BLaER1 (cell line): ENCODE data around the gene MIB1.

Source experiments
- H3K27ac ChIP-seq: shearing (Covaris generic); formaldehyde crosslinking; 2 replicates; pipeline ENCODE4 v1.8.1; 2022
- H3K27me3 ChIP-seq: shearing (Covaris generic); formaldehyde crosslinking; 2 replicates; pipeline ENCODE4 v1.8.1; 2022
- H3K36me3 ChIP-seq: shearing (Covaris generic); formaldehyde crosslinking; 2 replicates; pipeline ENCODE4 v1.8.1; 2022
- H3K4me1 ChIP-seq: shearing (Covaris generic); formaldehyde crosslinking; 2 replicates; pipeline ENCODE4 v1.8.1; 2022
- H3K4me2 ChIP-seq: shearing (Covaris generic); formaldehyde crosslinking; 2 replicates; pipeline ENCODE4 v1.8.1; 2022
- H3K4me3 ChIP-seq: shearing (Covaris generic); formaldehyde crosslinking; 2 replicates; pipeline ENCODE4 v1.8.1; 2022
- H3K9ac ChIP-seq: shearing (Covaris generic); formaldehyde crosslinking; 2 replicates; pipeline ENCODE4 v1.8.1; 2022
- H3K9me3 ChIP-seq: shearing (Covaris generic); formaldehyde crosslinking; 2 replicates; pipeline ENCODE4 v1.8.1; 2022
- H4K20me1 ChIP-seq: shearing (Covaris generic); formaldehyde crosslinking; 2 replicates; pipeline ENCODE4 v1.8.1; 2022
- Cebpa-rat ChIP-seq: shearing (Covaris generic); IDR thresholded peaks from 2 replicates; pipeline ENCODE4 v1.8.1; 2022

MIB1 gene

DNA sequence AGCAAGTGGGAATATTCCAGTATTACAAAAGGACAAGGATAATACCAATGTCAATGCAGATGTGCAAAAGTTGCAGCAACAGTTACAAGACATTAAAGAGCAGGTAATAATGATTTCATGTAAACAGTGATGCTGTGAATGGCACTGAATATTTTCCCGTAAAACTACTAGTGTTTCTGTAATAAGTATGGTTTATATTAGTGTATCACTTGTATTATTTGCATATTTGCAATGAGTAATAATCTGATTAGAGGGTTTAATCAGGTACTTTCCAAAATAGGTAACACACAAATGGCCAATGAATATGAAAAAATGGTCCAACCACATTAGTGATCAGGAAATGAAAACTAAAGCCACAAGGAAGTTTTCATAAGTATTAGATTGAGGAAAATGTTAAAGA lies 118.0 kb downstream of the MIB1 start:
- Histone ChIP-seq H3K4me3 (no peak overlapping the region), H3K27ac (no peak overlapping the region), H3K9me3 (peaks cover 6% of the 10 kb centered on the region; the same call in 1 of the 2 replicates), H4K20me1 (no peaks in the 10 kb centered on the region), H3K9ac (no peak overlapping the region), H3K27me3 (no peaks in the 10 kb centered on the region), H3K4me1 (peaks cover 3% of the 10 kb centered on the region), H3K36me3 (peaks cover 84% of the 10 kb centered on the region), H3K4me2 (no peak overlapping the region)
- no peak for TF ChIP-seq Cebpa-rat

DNA sequence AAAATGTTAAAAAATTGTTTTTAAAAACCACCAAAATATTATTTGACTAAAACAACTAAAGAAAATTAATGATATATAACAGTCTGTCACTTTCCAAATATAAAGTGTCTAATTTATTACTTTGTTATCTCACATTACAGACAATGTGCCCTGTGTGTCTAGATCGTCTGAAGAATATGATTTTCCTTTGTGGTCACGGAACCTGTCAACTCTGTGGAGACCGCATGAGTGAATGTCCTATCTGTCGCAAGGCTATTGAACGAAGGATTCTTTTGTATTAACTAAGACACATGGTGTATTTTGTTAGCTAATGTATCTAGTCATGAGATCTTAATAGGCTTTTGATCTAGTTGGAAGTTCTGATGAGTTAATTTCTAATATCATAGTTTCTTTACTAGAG lies 123.8 kb downstream of the MIB1 start:
- Histone ChIP-seq H3K9ac (no peak overlapping the region), H3K4me3 (no peak overlapping the region), H3K27me3 (no peaks in the 10 kb centered on the region), H4K20me1 (no peaks in the 10 kb centered on the region), H3K4me1 (no peaks in the 10 kb centered on the region), H3K4me2 (no peak overlapping the region), H3K27ac (no peak overlapping the region), H3K36me3 (peaks cover 55% of the 10 kb centered on the region), H3K9me3 (peaks cover 6% of the 10 kb centered on the region; the same call in 1 of the 2 replicates)
- no peak for TF ChIP-seq Cebpa-rat

DNA sequence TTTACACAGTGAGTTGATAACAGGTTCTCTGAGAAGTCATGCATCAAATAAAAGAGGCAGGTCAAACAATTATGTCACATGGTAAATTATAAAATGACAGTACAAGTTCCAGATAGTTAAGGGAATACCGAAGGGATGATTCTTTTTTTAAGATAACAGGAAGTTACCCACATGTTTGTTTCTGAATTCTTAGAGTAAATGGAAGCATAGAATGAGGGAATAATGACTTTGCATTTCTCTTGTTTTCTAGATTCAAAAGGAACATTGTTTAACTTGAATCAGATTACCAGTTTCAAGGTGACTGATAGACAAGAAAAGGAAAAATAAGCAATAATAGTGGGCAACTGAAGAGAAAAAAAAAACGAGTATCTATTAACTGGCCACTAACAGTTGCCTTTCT lies 124.5 kb downstream of the MIB1 start:
- Histone ChIP-seq H4K20me1 (no peaks in the 10 kb centered on the region), H3K36me3 (peaks cover 49% of the 10 kb centered on the region), H3K4me2 (no peak overlapping the region), H3K9ac (no peak overlapping the region), H3K4me1 (no peaks in the 10 kb centered on the region), H3K9me3 (peaks cover 6% of the 10 kb centered on the region; the same call in 1 of the 2 replicates), H3K4me3 (no peak overlapping the region), H3K27ac (no peak overlapping the region), H3K27me3 (no peaks in the 10 kb centered on the region)
- TF ChIP-seq Cebpa-rat = no peak

DNA sequence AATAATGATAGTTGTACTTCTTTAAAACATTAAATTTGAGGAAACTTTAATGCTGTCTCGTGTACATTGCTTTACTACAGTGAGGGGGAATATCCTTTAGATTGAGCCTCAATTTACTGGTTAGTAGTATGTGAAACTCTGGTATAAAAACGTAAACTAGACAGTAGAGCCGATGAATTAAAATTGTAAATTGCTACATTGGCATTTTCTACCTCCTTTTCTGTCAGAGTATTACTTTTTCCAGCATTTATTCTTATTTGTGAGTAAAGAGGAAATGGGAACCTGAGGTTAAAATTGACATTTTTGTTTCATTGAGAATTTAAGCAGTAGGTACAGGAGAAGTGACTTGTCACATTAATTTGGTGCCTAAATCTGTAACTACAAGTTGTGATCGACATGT lies 128.2 kb downstream of the MIB1 start:
- Histone ChIP-seq H3K4me2 (no peak overlapping the region), H4K20me1 (no peaks in the 10 kb centered on the region), H3K27ac (no peak overlapping the region), H3K27me3 (no peaks in the 10 kb centered on the region), H3K9me3 (no peaks in the 10 kb centered on the region), H3K9ac (no peak overlapping the region), H3K4me3 (no peak overlapping the region), H3K4me1 (no peaks in the 10 kb centered on the region), H3K36me3 (peaks cover 26% of the 10 kb centered on the region)
- TF ChIP-seq Cebpa-rat = no peak

DNA sequence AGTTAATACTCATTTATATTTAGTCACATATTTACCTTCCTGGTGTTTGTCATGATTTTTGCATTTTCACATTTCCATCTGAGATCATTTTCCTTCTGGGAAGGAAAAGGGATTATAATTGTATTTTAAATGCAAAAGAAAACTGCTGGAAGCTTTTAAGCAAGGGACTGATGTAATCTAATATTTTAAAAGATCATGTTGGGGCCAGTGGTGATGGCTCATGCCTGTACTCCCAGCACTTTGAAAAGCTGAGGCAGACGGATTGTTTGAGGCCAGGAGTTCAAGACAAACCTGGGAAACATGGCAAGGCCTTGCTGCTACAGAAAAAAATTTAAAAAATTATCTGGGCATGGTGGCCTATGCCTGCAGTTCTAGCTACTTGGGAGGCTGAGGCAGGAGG lies 149.0 kb downstream of the MIB1 start:
- no peaks in the 10 kb centered on the region for H3K27me3 ChIP-seq
- no peak overlapping the region for H3K4me3 ChIP-seq
- no peaks in the 10 kb centered on the region for H3K36me3 ChIP-seq
- H3K9me3 ChIP-seq = peaks cover 10% of the 10 kb centered on the region
- H3K27ac ChIP-seq = no peak overlapping the region
- no peak overlapping the region for H3K9ac ChIP-seq
- H3K4me2 ChIP-seq = no peak overlapping the region
- no peaks in the 10 kb centered on the region for H3K4me1 ChIP-seq
- no peak for TF ChIP-seq Cebpa-rat
- no peaks in the 10 kb centered on the region for H4K20me1 ChIP-seq

DNA sequence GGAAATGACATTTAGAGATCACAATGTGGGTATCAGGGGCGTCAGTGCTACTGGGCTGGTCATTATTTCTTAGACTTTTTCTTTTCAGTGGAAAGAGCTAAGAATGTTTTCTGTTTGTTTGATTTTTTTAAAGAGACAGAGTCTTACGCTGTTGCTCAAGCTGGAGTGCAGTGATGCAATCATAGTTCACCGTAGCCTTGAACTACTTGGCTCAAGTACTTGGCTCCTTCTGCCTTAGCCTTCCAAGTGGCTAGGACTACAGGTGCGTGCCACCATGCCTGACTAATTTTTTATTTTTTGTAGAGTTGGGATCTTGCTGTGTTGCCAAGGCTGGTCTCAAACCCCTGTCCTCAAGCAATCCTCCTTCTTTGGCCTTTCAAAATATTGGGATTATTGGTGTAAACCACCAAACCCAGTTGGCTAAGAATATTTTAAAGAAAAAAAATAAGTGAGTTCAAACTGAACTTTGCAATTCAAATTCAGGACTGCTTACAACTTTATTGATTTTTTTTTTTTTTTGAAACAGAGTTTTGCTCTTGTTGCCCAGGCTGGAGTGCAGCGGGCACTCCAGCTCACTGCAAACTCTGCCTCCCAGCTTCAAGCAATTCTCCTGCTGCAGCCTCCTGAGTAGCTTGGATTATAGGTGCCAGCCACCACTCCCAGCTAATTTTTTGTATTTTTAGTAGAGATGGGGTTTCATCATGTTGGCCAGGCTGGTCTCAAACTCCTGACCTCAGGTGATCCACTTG lies 154.2 kb downstream of the MIB1 start:
- Histone ChIP-seq H3K9me3 (no peaks in the 10 kb centered on the region), H4K20me1 (no peaks in the 10 kb centered on the region), H3K4me1 (no peaks in the 10 kb centered on the region), H3K36me3 (no peaks in the 10 kb centered on the region), H3K4me2 (no peak overlapping the region), H3K27me3 (no peaks in the 10 kb centered on the region), H3K4me3 (no peak overlapping the region), H3K9ac (no peak overlapping the region), H3K27ac (no peak overlapping the region)
- TF ChIP-seq Cebpa-rat = no peak

DNA sequence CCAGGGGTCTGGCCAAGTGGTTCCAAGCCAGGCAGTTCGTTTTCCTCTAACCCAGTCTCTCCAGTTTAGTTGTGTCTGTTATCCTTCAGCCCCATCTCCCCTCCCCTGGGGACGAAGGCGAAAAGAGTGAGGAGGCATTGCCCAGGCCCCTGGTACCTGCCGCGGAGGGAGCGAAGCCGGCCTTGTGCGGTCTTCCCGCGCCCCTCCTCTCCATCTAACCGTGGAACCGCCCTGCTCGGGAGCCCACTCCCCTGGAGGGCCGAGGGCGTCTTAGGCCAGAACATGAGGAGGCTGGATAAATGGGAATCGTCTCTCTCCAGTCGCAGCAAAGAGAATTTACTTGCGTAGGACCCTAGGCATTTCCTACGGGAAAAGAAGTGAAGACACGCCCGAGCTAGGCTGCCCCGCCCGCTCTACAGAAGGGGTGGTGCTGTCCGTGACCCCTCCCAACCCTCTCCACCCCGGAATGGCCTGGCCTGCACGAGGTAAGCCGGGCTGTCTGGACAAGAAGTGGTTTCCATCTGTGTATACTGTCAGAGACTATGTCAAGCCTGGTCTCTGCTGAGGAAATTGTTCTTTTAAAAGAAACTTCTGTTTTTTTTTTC lies 156.2 kb downstream of the MIB1 start:
- Histone ChIP-seq H3K27me3 (no peaks in the 10 kb centered on the region), H3K27ac (no peak overlapping the region), H3K4me2 (no peak overlapping the region)

DNA sequence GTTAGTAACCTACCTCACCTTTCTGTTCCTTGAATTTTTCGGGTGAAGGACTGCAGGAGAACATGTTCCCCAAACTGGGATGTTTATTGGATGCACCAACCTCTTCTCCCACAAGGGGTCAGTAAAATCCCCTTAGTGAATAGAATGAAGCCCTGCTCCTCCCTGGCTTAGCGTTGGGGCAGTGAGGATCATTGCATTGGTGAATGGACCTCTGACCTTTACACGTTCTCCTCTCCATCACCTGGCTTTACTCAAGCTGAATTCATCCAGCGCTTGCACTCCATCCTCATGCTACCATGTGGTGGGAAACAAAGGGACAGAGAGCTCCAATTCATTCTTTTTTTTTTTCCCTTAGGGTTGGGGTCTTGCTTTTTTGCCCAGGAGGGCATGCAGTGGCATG lies 157.2 kb downstream of the MIB1 start:
- Histone ChIP-seq H3K4me1 (no peaks in the 10 kb centered on the region), H3K9me3 (no peaks in the 10 kb centered on the region), H3K36me3 (no peaks in the 10 kb centered on the region), H3K4me2 (no peak overlapping the region), H3K9ac (no peak overlapping the region), H3K4me3 (no peak overlapping the region), H3K27me3 (no peaks in the 10 kb centered on the region), H3K27ac (no peak overlapping the region), H4K20me1 (no peaks in the 10 kb centered on the region)
- no peak for TF ChIP-seq Cebpa-rat

More for the DNA sequence above, 156.2 kb downstream of the MIB1 start:
- Histone ChIP-seq H4K20me1 (no peaks in the 10 kb centered on the region), H3K4me1 (no peaks in the 10 kb centered on the region), H3K36me3 (no peaks in the 10 kb centered on the region), H3K4me3 (no peak overlapping the region), H3K9ac (no peak overlapping the region), H3K9me3 (no peaks in the 10 kb centered on the region)
- no peak for TF ChIP-seq Cebpa-rat

DNA sequence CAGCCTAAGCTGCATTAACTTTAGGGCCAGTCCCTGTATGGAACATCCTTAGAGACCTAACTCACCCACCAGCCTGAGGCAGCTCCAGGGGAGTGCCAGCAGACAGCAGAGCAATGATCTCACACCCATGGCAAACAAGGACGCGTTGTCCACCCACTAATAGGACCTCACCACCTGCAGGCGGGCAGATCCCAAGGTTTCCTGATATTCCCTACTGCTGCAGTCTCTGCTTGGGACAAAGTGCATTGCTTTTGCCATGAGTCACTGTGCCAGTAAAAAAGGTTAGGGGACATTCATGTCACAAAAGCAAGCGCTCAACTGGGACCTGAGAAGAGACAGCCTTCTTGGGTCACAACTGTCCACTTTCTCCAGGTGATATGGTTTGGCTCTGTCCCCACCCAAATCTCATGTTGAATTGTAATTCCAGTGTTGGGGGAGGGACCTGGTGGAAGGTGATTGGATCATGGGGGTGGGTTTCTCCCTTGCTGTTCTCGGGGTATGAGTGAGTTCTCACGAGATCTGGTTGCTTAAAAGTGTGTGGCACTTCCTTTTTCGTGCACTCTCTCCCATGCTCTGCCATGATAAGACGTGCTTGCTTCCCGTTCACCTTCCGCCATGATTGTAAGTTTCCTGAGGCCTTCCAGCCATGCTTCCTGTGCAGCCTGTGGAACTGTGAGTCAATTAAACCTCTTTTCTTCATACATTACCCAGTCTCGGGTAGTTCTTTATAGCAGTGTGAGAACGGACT lies 160.2 kb downstream of the MIB1 start:
- Histone ChIP-seq H3K27me3 (no peaks in the 10 kb centered on the region), H3K9me3 (no peaks in the 10 kb centered on the region), H3K27ac (no peak overlapping the region), H3K4me3 (no peak overlapping the region), H3K36me3 (no peaks in the 10 kb centered on the region), H3K9ac (no peak overlapping the region), H4K20me1 (no peaks in the 10 kb centered on the region), H3K4me1 (no peaks in the 10 kb centered on the region), H3K4me2 (no peak overlapping the region)
- TF ChIP-seq Cebpa-rat = no peak

DNA sequence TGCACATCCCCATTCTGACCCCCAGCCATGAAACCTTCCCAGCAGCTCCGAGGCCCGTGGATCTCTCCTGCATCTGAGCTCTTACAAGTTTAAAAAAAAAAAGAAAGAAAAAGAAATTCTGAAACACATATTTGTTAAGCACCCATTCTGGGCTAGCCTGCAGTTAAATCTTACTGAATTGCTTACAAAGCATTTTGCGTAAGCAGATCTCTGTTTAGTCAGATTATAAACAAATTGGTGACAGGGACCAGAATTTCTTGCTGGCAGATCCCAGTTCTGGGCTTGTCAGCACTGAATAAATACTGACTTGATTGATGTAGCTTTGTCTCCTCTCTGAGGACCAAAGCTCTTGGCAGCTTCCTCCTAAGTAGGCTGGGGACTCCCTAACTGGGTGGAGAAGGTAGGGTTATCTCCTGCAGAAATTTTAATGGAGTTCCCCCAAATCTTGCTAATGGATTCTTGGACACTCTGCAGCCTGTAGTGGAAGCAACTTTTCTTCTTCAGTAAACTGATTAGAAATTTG lies 160.9 kb downstream of the MIB1 start:
- no peak overlapping the region for H3K4me2 ChIP-seq
- no peaks in the 10 kb centered on the region for H4K20me1 ChIP-seq
- H3K27me3 ChIP-seq = no peaks in the 10 kb centered on the region
- TF ChIP-seq Cebpa-rat = no peak
- H3K9me3 ChIP-seq = no peaks in the 10 kb centered on the region
- H3K27ac ChIP-seq = no peak overlapping the region
- no peaks in the 10 kb centered on the region for H3K36me3 ChIP-seq
- no peak overlapping the region for H3K9ac ChIP-seq
- no peak overlapping the region for H3K4me3 ChIP-seq
- H3K4me1 ChIP-seq = no peaks in the 10 kb centered on the region
